Hematopoietic multipotent progenitor cell (in vitro differentiated cells): ENCODE measurements around the gene SPDYC. TPM values are rescaled to one million over a fixed set of nuclear protein-coding genes. Genes with fewer than 3 reads are reported as not detected.

Source experiments
- DNase-seq, 3 donors: peaks; one replicate each; pipeline ENCODE4 v3.0.0-alpha.2; 2011 to 2015; ENCODE audit warnings: low read depth in 2 of 3, low spot score in 2 of 3
- total RNA-seq: library from RNA; depleted of rRNA; stranded (reverse); fragments of >200 nt; gene quantifications from one replicate; pipeline ENCODE4 v1.2.3, GENCODE V29; 2012

SPDYC gene
- total RNA-seq, 1 donor: not detected

DNA sequence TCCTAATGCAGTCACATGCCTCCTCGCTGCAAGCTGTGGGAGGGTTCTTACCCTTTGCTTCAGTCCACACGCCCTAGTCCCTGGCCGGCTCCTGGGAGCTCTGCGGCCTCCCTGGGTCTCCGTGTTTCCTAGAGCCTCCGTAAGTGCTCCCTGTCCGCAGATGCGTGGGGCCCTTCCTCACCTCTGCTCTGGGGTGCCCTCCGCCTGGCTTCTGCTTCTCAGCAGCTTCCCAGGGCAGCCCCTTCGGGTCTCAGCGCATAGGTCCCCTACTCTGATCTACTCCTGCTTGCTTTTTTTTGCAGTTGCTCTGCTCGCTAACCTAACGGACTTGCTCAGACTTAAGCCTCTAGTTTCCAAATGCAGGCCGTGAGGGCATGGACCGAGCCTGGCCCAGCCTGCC, 34.1 kb downstream of the SPDYC start:
- DNase-seq: no peak

DNA sequence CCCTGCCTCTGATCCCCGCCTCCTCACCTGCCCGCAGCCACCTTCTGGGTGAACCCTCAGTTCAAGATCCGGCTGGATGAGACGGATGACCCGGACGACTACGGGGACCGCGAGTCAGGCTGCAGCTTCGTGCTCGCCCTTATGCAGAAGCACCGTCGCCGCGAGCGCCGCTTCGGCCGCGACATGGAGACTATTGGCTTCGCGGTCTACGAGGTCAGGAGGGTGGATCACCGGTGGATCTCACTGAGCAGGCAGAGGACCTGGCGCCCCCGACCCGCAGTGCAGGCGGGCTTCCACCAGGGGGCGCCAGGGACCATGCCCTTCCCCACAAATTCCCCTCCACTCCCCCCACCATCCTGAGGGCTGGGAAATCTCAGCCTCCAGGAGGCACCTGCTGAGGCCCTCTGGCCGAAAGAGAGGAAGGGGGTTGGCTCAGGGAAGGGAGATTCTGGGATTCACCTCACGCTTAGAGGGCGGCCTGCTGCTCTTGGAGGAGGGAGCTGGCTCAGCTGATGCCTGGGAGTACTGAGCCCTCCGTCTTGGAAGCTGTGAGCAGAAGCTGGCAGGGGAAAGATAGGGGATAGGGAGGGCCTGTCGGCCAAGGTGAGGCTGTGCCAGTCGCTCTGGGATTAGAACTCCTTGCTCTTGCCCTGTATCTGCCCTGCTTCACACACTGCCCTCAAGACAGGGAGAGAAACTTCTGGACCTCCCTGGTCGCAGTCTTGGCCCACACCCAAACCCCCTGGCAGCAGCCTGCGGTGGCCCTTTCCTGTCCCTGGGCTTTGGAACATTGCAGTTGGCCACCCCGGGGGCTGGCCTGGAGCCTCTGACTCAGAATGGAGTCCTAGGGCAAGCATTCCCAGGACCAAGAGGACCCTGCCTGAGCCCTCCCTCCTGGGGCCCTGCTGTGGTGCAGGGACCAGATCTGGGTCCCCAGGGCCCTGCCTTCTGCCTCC, 34.9 kb downstream of the SPDYC start:
- DNase-seq: peak; percentile 29 to 62 (median 49)

DNA sequence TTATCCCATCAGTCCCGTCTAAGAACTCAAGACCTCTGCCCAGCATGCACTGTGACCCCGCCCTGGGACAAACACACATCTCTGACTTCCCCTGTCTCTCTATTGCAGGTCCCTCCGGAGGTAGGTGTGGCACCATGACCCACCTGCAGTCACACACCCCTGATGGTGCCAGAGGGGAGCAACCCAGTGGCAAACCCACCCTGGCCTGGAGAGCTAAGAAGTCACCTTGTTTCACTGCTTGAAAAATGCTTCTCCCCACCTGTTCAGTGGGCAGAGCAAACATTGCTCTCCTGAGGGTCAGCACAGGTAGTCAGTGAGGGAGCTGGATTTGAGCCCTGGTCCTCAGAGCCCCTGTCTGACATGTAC, 35.6 kb downstream of the SPDYC start:
- no peak for DNase-seq

DNA sequence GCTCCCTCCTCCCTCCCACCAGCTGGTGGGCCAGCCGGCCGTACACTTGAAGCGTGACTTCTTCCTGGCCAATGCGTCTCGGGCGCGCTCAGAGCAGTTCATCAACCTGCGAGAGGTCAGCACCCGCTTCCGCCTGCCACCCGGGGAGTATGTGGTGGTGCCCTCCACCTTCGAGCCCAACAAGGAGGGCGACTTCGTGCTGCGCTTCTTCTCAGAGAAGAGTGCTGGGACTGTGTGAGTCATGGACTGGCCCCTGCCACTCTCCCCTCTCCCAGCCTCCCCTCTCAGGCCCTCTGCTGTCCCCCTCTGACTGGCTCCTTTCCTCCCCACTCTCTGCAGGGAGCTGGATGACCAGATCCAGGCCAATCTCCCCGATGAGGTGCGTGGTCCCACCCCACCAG, 36.4 kb downstream of the SPDYC start:
- no peak for DNase-seq

DNA sequence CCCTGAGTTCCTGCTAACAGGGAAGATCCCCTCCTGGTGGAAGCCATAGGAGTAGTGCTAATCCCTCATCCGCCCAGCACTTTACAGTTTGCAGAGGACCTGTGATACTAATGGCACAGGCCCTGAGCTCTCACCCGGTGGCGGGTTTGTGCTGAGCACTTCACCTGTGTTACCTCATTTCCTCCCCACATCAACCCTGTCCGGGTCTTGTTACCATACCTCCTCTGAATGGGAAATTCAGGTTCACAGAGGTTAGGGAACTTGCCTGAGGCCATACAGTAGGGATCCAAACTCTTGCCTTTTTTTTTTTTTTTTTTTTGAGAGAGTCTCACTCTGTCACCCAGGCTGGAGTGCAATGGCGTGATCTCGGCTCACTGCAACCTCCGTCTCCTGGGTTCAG, 36.9 kb downstream of the SPDYC start:
- no peak for DNase-seq

DNA sequence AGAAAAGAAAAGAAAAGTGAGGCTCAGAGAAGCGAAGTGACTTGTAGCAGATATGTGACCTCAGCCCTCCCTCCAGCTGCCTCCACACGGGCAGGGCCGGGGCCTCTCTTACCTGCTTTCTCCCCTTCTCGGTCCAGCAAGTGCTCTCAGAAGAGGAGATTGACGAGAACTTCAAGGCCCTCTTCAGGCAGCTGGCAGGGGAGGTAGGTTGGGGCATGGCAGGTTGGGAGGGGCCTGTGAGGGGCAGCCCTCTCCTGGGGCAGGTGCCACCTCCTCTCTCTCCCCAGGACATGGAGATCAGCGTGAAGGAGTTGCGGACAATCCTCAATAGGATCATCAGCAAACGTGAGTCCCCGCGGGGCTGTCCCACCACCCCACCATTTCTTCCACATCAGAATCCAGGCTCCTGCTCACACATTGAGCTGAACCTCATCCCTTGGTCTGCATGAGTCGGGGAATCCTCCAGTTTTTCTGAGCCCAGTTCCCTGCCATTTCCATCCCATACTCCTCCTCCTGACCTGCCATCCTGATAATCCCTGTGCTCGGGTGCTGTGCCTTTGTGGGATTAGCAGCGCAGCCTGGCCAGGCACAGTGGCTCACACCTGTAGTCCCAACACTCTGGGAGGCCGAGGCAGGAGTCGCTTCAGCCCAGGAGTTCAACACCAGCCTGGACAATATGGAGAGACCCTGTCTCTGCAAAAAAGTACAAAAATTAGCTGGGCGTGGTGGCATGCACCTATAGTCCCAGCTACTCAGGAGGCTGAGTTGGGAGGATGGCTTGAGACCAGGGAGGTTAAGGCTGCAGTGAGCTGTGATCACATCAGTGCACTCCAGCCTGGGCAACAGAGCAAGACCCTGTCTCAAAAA, 38.1 kb downstream of the SPDYC start:
- no peak for DNase-seq

DNA sequence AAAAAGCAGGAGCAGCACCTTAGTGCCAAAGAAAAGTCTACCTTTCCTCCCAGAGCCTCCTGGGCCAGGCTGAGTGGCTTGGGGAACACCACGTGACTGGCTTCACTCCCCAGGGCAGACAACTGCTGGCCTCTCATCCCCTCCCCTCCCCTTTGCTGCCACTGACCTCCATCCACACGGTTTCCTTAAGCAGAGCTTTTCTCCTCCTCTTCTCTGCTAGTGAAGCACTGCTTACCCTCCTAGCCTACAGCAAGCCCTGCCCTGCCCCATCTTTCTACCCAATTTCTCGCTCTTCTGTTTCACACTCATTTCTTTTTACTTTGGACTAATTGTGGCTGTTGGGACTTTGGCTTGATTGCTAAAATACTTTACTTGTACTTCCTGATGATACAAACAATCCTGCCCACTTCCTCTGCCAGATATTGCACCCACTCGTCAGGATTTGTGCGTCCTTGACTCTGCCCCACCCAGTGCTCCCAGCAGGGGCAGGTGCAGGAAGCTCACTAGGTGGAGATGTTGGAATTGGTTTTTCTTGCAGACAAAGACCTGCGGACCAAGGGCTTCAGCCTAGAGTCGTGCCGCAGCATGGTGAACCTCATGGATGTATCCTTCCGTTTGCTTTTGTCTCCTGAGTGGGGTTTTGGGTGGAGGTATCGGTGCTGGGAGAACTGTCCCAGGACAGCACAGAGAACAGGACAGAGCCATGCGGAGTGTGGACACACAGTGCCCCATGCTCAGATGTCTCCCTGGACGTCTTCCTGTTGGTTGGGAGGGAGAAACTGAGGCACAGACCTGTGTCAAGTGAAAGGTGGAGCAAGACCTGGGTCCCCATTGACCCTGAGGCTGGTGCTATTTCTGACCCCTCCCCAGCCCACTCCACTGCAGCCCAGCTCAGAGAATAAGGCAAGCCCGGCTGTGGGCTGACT, 39.0 kb downstream of the SPDYC start:
- no peak for DNase-seq

DNA sequence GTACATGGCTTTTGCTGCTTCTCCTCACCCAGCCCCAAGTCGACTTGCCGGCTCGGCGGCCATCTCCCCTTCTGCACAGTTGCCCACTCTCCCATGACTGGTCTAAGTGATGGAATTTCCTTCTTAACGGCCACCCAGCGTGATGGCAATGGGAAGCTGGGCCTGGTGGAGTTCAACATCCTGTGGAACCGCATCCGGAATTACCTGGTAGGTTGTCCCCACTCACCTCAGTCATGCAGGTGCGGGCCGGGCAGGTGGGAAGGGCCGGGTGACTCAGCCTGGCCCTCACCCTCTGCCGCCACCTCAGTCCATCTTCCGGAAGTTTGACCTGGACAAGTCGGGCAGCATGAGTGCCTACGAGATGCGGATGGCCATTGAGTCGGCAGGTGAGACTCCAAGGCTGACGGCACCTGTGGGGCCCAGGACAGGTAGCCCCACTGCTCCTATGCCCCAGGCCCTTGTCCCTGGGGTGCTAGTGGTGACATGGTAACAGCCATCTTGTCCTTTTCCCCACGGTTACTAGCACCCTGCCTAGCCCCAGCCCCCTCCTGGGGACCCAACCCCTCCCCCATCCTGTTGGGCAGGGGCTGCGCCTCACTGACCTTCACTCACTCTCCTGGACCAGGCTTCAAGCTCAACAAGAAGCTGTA, 39.8 kb downstream of the SPDYC start:
- no peak for DNase-seq

DNA sequence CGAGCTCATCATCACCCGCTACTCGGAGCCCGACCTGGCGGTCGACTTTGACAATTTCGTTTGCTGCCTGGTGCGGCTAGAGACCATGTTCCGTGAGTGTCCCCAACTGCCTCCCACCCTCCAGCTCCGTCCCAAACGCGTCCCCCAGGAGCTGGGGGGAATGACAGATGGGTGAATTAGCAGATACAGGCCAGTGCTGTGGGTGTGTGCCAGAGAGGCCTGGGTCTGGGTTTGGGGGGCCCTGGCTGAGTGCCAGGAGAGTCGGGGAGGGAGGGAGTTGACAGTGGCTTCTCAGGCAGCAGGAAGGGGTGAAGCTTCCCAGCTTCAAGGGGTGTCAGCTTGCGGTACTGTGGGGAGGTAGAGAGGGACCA, 40.3 kb downstream of the SPDYC start:
- DNase-seq: no peak

DNA sequence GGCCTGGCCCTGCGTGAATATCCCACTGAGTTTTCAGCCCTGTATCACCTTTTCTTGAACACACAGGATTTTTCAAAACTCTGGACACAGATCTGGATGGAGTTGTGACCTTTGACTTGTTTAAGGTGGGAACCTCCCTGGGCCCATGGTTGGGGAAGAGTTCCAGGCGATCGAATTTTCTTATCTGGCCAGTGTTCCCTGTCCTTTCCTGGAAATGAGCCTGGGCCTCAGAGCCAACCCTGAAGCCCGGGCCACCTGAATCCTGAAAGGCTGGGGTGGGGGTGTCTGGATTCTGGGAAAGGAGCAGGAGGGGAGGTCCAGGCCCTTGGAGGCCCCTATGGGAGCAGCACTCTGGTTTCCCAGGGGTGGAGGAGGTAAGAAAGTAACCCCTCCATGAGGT, 40.7 kb downstream of the SPDYC start:
- DNase-seq: no peak

DNA sequence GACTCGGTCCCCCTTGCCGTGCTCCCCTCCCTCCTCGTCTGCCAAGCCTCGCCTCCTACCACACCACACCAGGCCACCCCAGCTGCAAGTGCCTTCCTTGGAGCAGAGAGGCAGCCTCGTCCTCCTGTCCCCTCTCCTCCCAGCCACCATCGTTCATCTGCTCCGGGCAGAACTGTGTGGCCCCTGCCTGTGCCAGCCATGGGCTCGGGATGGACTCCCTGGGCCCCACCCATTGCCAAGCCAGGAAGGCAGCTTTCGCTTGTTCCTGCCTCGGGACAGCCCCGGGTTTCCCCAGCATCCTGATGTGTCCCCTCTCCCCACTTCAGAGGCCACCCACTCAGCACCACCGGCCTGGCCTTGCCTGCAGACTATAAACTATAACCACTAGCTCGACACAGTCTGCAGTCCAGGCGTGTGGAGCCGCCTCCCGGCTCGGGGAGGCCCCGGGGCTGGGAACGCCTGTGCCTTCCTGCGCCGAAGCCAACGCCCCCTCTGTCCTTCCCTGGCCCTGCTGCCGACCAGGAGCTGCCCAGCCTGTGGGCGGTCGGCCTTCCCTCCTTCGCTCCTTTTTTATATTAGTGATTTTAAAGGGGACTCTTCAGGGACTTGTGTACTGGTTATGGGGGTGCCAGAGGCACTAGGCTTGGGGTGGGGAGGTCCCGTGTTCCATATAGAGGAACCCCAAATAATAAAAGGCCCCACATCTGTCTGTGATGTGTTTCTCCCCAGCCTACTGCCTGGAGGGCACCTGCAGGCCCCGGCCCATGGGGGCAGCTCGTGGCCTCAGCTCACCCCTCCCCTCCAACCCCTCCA, 41.5 kb downstream of the SPDYC start:
- no peak for DNase-seq

DNA sequence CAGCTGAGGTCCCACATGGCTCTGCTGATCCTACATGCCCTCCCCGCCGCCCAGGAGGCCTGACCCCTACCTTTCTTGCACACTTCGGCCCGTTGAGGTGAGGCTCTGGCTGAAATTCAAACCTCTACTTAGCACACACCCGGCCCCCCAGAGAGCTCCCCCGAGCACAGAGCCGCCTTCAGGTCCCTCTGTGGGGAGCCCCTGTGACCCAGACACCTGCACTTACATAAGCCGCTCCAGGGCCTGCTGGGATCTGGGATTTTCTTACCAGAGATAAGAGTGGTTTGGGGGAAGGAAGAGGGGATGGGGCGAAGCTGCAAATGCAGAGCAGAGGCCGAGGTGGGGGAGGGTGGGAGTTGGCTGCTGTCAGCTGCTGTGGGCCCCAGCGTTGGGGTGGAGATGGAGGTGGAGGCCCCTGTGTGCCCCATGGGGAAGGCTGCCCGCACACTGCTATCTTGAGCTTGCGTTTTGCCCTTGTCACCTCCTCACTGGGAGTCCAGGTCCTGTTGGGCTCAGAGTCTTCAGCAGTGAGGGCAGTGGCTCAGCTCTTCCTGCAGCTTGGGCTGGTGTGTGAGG, 42.3 kb downstream of the SPDYC start:
- DNase-seq: no peak

DNA sequence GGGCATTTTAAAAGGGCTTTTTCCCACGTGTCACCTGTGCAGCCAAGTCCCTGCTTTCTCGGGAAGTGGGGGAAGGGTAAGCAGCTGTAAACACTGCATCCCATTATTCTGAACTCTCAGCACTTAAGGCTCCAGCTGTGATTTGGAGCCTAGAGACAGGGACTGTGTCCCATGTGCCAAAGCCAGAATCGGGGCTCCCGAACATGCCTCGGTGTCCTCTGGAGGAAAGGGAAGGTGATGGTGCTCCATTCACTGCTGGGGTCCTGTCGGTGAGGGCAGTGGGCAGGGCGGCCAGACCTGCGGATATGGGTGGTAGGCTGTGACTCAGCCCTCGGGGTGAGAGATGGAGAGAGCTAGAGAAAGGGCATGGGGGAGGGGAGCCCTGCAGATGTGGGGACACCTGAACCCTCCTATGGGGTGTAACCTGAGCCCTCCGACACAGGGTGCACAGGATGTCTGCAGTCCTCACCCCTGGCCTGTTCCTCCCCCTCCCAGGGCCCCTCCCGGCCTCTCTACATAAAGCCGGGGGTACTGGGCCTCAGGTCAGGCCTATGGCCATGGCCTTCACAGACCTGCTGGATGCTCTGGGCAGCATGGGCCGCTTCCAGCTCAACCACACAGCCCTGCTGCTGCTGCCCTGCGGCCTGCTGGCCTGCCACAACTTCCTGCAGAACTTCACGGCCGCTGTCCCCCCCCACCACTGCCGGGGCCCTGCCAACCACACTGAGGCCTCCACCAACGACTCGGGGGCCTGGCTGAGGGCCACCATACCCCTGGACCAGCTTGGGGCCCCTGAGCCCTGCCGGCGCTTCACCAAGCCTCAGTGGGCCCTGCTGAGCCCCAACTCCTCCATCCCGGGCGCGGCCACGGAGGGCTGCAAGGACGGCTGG, 43.5 kb downstream of the SPDYC start:
- peak in 2 of 3 donors; percentile 49 to 57 for DNase-seq

DNA sequence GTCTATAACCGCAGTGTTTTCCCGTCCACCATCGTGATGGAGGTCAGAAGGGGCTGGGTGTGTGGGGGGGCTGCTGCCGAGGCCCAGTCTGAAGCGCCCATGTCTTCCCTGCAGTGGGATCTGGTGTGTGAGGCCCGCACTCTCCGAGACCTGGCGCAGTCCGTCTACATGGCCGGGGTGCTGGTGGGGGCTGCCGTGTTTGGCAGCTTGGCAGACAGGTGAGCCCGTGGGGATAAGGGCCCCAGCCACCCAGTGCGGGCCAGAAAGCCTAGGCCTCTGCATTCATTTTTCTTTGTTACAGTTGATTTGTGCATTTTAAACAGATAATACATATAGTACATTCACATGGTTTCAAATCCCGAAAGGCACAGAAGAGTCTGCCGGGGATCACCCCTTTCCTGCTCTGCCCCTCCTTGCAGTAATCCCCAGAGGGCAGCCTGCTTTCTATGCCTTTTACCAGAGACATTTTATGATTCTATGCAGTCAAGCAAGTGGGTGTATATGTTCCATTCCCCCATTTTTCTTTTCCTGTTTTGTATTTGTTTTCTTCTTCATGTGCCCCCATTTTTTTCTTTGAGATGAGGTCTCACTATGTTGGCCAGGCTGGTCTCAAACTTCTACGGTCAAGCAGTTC, 44.3 kb downstream of the SPDYC start:
- no peak for DNase-seq

DNA sequence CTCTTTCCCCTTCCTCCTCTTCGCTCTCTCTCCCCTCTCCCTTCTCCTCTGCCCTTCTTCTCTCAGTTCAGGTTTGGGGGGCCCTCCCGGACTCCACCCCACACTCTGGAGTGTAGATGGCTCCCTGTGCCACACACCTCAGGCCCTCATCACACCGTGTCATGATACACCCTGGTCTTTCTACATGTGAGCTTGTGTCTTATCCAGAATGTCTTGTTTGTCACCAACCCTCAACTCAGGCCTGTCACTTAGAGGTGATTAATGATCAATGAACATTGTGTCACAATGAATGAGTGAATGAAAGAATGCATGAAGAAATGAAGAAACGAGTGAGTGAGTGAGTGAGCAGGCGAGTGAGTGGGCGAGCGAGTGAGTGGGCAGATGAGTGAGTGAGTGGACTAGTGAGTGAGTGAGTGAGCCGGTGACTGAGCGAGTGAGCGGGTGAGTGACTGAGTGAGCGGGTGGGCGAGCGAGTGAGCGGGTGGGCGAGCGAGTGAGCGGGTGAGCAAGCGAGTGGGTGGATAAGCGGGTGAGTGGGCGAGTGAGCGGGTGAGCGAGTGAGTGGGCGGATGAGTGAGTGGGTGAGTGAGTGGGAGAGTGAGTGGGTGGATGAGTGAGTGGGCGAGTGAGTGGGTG, 45.5 kb downstream of the SPDYC start:
- peak in 1 of 3 donors; percentile 14 for DNase-seq

DNA sequence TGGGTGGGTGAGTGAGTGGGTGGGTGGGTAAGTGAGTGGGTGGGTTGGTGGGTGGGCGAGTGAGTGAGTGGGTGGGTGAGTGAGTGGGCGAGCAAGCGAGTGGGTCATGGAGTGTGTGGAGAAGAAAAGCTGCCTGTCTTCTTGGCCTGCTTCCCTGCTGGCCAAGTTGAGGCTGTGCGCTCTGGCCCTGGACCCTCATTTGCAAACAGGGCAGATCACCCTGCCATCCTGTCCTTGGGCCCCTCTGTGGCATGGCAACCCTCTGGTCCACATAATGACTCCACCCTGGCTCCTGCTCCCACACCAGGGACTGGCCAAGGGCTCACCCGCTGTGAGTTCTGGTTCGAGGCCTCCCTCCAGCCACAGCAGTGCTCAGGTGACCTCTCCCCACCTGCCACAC, 46.8 kb downstream of the SPDYC start:
- no peak for DNase-seq
